Spleen (tissue), 11 donors: Measurements from ENCODE around the gene SPATA2. TPM values are rescaled to one million over a fixed set of nuclear protein-coding genes. Genes with fewer than 3 reads are reported as not detected.

ENCODE experiments used
- DNase-seq: peaks from one replicate; pipeline ENCODE4 v3.0.0-alpha.2; 2020
- H3K27ac ChIP-seq, 8 donors: fragments of 200-600 bp; sonication (generic) in 7 of 8; 1 replicate in 4 of 8; 2 replicates in 4 of 8; pipeline versions ENCODE4 v1.5.0 to v1.8.0; 2016 to 2021; ENCODE audit warnings: inconsistent platforms in 4 of 8, mild to moderate bottlenecking in 4 of 8, moderate library complexity in 1 of 8
- H3K27me3 ChIP-seq, 7 donors: fragments of 200-600 bp; sonication (generic) in 6 of 7; replicated peaks in 1 of 7; 1 replicate in 4 of 7; 2 replicates in 3 of 7; pipeline versions ENCODE4 v1.5.0 to v1.8.0; 2016 to 2021; ENCODE audit warnings: inconsistent platforms in 3 of 7, mild to moderate bottlenecking in 1 of 7
- H3K36me3 ChIP-seq, 6 donors: fragments of 200-600 bp; sonication (generic) in 5 of 6; 1 replicate in 4 of 6; 2 replicates in 2 of 6; pipeline versions ENCODE4 v1.5.0 to v1.8.0; 2016 to 2021; ENCODE audit warnings: inconsistent platforms in 2 of 6
- H3K4me1 ChIP-seq, 6 donors: fragments of 200-600 bp; sonication (generic) in 5 of 6; 1 replicate in 3 of 6; 2 replicates in 3 of 6; pipeline versions ENCODE4 v1.5.0 to v1.8.0; 2016 to 2021; ENCODE audit warnings: inconsistent platforms in 3 of 6
- H3K4me3 ChIP-seq, 8 donors: fragments of 200-600 bp; sonication (generic) in 7 of 8; 1 replicate in 4 of 8; 2 replicates in 4 of 8; pipeline versions ENCODE4 v1.5.0 to v1.8.0; 2016 to 2021; ENCODE audit warnings: inconsistent platforms in 4 of 8, mild to moderate bottlenecking in 4 of 8, moderate library complexity in 2 of 8
- H3K9me3 ChIP-seq, 8 donors: fragments of 200-600 bp; sonication (generic) in 7 of 8; 1 replicate in 4 of 8; 2 replicates in 4 of 8; pipeline versions ENCODE4 v1.5.0 to v1.8.0; 2016 to 2021; ENCODE audit warnings: inconsistent platforms in 4 of 8
- CTCF ChIP-seq, 11 experiments: fragments of 200-600 bp in 7 of 11; fragments of 450-650 bp in 4 of 11; sonication (generic) in 4 of 11; IDR thresholded peaks in 8 of 11; conservative IDR thresholded peaks in 3 of 11; 1 replicate in 7 of 11; 2 replicates in 4 of 11; pipeline versions ENCODE4 v1.4.0 to v1.8.0; 2016 to 2021; ENCODE audit warnings: antibody characterized with exemption in 11 of 11, inconsistent platforms in 4 of 11, mild to moderate bottlenecking in 1 of 11
- POLR2A ChIP-seq, 3 donors: fragments of 450-650 bp; IDR thresholded peaks; one replicate each; pipeline ENCODE4 v1.5.1; 2017; ENCODE audit warnings: antibody characterized with exemption in 3 of 3, mild to moderate bottlenecking in 1 of 3
- POLR2AphosphoS5 ChIP-seq, 3 donors: sonication (generic); formaldehyde crosslinking; IDR thresholded peaks; one replicate each; pipeline ENCODE4 v1.5.1; 2017; ENCODE audit warnings: antibody characterized with exemption in 3 of 3
- WGBS, 5 donors: extraction: QIAGEN DNeasy Blood & Tissue Kit in 3 of 5; methylation state at CpG; one replicate each; pipeline versions ENCODE4 v1.1.5 to v1.1.7; 2013 to 2018; 5-methylcytosine and 5-hydroxymethylcytosine counted together
- intact Hi-C: fragments of 100-400 bp; cut with DNase I; formaldehyde crosslinking; loops from one replicate; pipeline ENCODE4 v1.15.0; 2023; ENCODE audit warnings: low total_unique reads
- polyA plus RNA-seq, 3 donors: library from polyadenylated mRNA; stranded (reverse); fragments of 200-250 nt; gene quantifications; one replicate each; pipeline ENCODE4 v1.2.1, GENCODE V29; 2013
- total RNA-seq, 7 donors: library from RNA; depleted of rRNA in 3 of 7; stranded (reverse); fragments of >200 nt in 3 of 7; fragmentation: NEBNext Ultra II Directional in 4 of 7; extraction: Animal tissue kit (Norgen Biotek cat#: 25700) in 4 of 7; gene quantifications; one replicate each; pipeline versions ENCODE4 v1.1.0 to v1.2.1, GENCODE V29; 2016 to 2021
- donor health status: healthy with polysubstance abuse.
- donor health status: DM: no; HTN: no; CAD: no; lungs with moderate emphysema.
- donor health status: DM: no; HTN: no; CAD: no.
- donor health status: Bipolar disorder and iron deficiency.
- donor health status: healthy.
- donor health status: DM: no; HTN: no; CAD: no.
- donor health status: DM: yes; HTN: yes; CAD: no.

The SPATA2 gene
- total and polyA plus RNA-seq, 10 donors, result 2.9 to 33.2 (median 13.7) TPM

GRCh38 chr20:49908258-49908565 lies 7.1 kb downstream of the SPATA2 start:
- Histone ChIP-seq H3K27ac (peak overlapping the region in 7 of 8 donors; percentile 74 to 100 (median 96)), H3K4me1 (peaks cover 8 to 78% (median 49%) of the 10 kb centered on the region in 6 donors), H3K4me3 (no peak overlapping the region), H3K27me3 (no peaks in the 10 kb centered on the region), H3K36me3 (peaks cover 0 to 92% (median 52%) of the 10 kb centered on the region in 6 donors), H3K9me3 (no peaks in the 10 kb centered on the region)
- intact Hi-C loops, result no loop called here
- WGBS, 5 donors, result 88 to 95% (median 91%) methylated on average over 11 of the region's 11 CpGs
- DNase-seq, result no peak
- TF ChIP-seq POLR2AphosphoS5 (IDR thresholded peaks at IDR 0.05) (peak in 1 of 3 donors; percentile 19), CTCF (IDR thresholded peaks at IDR 0.05 in 8 of 11, conservative IDR thresholded peaks at IDR 0.05 in 3 of 11) (no peak)

GRCh38 chr20:49907405-49908257 lies 7.7 kb downstream of the SPATA2 start:
- H3K27ac ChIP-seq, result peak overlapping the region in 7 of 8 donors; percentile 74 to 100 (median 96)
- H3K36me3 ChIP-seq, result peaks cover 0 to 98% (median 52%) of the 10 kb centered on the region in 6 donors
- WGBS, 5 donors, result 82 to 89% (median 86%) methylated on average over 18 to 19 of the region's 19 CpGs

DNA sequence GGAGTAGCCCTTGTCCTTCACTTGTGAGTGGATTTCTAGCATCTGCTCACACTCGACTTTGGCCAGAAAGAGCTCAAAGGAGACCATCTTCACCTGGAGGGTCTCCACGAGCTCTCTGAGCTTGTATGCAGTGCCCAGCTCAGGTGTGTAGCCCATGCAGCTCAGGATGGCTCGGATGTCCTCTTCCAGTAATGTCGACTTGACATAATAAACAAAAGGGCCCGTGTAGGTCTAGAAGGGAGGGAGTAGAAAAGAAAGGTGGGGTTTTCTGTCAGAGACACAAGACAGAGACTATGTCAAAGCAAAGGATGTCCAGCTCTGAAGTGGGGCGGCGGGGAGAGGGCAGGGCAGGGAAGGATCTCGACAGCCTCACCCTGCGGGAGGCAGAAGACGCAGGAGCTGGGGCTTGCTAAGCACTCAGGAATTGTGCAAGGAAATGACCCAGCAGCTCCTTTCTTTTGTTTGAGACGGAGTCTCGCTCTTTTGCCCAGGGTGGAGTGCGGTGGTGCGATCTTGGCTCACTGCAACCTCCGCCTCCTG lies 8.6 kb downstream of the SPATA2 start:
- Histone ChIP-seq H3K27ac (peak overlapping the region in 7 of 8 donors; percentile 72 to 100 (median 96)), H3K9me3 (no peaks in the 10 kb centered on the region), H3K4me1 (peaks cover 8 to 63% (median 36%) of the 10 kb centered on the region in 6 donors), H3K4me3 (no peak overlapping the region), H3K36me3 (peaks cover 0 to 95% (median 52%) of the 10 kb centered on the region in 6 donors), H3K27me3 (no peaks in the 10 kb centered on the region)
- TF ChIP-seq CTCF (IDR thresholded peaks at IDR 0.05 in 8 of 11, conservative IDR thresholded peaks at IDR 0.05 in 3 of 11) (no peak), POLR2A (IDR thresholded peaks at IDR 0.05) (no peak), POLR2AphosphoS5 (IDR thresholded peaks at IDR 0.05) (no peak)
- no peak for DNase-seq
- 68 to 87% (median 80%) methylated on average over 15 of the region's 15 CpGs for WGBS, 5 donors
- intact Hi-C loops, result no loop called here

More at GRCh38 chr20:49907405-49908257, 7.7 kb downstream of the SPATA2 start:
- DNase-seq, result no peak
- no peaks in the 10 kb centered on the region for H3K9me3 ChIP-seq
- TF ChIP-seq POLR2A (IDR thresholded peaks at IDR 0.05), result no peak
- TF ChIP-seq CTCF (IDR thresholded peaks at IDR 0.05 in 8 of 11, conservative IDR thresholded peaks at IDR 0.05 in 3 of 11), result no peak
- TF ChIP-seq POLR2AphosphoS5 (IDR thresholded peaks at IDR 0.05), result no peak
- no peak overlapping the region for H3K4me3 ChIP-seq
- intact Hi-C loops, result no loop called here
- peaks cover 8 to 72% (median 43%) of the 10 kb centered on the region in 6 donors for H3K4me1 ChIP-seq
- H3K27me3 ChIP-seq, result no peaks in the 10 kb centered on the region

DNA sequence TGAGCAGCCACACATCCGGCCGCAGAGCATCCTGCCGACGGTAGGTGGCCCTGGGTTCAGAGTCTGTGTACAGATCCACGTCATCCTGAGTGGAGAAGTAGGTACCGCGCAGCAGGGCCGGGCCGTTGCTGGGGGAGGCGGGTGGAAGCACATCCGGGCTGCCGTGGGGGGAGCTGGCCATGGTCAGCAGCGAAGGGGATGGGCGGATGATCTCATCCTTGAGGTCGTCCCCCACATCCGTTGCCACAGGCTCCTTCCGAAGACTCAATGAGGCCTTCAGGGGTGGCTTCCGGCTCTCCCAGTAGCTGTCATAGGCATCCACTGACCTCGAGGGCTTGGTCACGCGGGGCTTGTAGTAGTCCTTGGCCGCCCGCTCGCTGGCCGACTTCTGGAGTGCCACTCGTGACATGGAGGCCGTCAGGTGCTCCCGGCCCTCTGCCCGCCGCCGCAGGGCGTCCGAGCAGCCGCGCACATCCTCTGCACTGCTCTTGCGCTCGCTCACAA lies 9.2 kb downstream of the SPATA2 start:
- peak overlapping the region in 7 of 8 donors; percentile 72 to 100 (median 96) for H3K27ac ChIP-seq
- no peak overlapping the region for H3K4me3 ChIP-seq
- H3K36me3 ChIP-seq, result peaks cover 0 to 93% (median 52%) of the 10 kb centered on the region in 6 donors
- intact Hi-C loops, result no loop called here
- 76 to 89% (median 79%) methylated on average over 35 to 37 of the region's 37 CpGs for WGBS, 5 donors
- peak; percentile 82 to 88 (median 82) for TF ChIP-seq POLR2AphosphoS5 (IDR thresholded peaks at IDR 0.05)
- TF ChIP-seq POLR2A (IDR thresholded peaks at IDR 0.05), result no peak
- peak in 1 of 11 experiments; percentile 14 for TF ChIP-seq CTCF (IDR thresholded peaks at IDR 0.05 in 8 of 11, conservative IDR thresholded peaks at IDR 0.05 in 3 of 11)
- DNase-seq, result peak; percentile 90
- H3K9me3 ChIP-seq, result no peaks in the 10 kb centered on the region
- H3K4me1 ChIP-seq, result peaks cover 8 to 57% (median 33%) of the 10 kb centered on the region in 6 donors
- no peaks in the 10 kb centered on the region for H3K27me3 ChIP-seq
